ENCODE measurements around the gene IL23R.
"Not testable (repeated sequence)": the region's sequence is repeated elsewhere in the genome, so short reads cannot be mapped to it uniquely, and the experiment has no call there.

IL23R gene

DNA sequence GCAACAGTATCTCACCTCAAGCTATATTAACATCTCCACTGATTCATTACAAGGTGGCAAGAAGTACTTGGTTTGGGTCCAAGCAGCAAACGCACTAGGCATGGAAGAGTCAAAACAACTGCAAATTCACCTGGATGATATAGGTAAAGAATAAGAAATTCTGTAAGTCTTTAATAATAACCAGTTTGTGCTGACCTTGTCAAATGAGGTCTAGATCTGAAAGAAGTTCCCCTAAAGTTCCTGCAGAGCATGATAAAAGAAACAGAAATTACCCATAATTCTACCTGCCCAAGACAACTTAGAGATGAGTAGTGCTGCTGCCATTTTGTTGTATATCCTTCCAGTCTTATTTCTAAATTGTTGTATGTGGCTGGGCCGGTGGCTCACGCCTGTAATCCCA is 34.5 kb downstream of the IL23R start:
- no peak for DNase-seq

- DNase-seq, result no peak
These were observed 35.6 kb downstream of the IL23R start for GRCh38 chr1:67201891-67202290.

GRCh38 chr1:67204298-67204980 is 38.2 kb downstream of the IL23R start:
- DNase-seq, result no peak

DNA sequence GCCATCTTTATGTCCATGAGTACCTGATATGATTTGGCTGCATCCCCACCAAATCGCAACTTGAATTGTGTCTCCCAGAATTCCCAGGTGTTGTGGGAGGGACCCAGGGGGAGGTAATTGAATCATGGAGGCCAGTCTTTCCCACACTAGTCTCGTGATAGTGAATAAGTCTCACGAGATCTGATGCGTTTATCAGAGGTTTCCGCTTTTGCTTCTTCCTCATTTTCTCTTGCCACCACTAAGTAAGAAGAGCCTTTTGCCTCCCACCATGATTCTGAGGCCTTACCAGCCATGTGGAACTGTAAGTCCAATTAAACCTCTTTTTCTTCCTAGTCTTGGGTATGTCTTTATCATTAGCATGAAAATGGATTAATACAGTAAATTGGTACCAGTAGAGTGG is 41.1 kb downstream of the IL23R start:
- not testable (repeated sequence) for DNase-seq

DNA sequence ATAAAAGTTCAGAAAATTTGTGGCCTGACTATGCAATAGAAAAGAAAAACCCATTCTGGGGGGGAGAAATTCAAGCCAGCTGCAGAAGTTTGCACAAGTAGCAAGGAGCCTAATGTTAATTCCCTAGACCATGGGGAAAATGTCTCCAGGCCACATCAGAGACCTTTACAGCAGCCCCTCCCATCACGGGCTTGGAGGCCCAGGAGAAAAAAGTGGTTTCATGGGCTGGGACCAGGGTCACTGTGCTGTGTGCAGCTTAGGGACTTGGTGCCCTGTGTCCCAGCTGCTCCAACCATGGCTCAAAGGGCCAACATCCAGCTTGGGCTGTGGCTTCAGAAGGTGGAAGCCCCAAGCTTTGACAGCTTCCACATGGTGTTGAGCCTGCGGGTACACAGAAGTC is 42.0 kb downstream of the IL23R start:
- DNase-seq, result no peak

- DNase-seq, result no peak
These were observed 43.3 kb downstream of the IL23R start for GRCh38 chr1:67209521-67209920.

DNA sequence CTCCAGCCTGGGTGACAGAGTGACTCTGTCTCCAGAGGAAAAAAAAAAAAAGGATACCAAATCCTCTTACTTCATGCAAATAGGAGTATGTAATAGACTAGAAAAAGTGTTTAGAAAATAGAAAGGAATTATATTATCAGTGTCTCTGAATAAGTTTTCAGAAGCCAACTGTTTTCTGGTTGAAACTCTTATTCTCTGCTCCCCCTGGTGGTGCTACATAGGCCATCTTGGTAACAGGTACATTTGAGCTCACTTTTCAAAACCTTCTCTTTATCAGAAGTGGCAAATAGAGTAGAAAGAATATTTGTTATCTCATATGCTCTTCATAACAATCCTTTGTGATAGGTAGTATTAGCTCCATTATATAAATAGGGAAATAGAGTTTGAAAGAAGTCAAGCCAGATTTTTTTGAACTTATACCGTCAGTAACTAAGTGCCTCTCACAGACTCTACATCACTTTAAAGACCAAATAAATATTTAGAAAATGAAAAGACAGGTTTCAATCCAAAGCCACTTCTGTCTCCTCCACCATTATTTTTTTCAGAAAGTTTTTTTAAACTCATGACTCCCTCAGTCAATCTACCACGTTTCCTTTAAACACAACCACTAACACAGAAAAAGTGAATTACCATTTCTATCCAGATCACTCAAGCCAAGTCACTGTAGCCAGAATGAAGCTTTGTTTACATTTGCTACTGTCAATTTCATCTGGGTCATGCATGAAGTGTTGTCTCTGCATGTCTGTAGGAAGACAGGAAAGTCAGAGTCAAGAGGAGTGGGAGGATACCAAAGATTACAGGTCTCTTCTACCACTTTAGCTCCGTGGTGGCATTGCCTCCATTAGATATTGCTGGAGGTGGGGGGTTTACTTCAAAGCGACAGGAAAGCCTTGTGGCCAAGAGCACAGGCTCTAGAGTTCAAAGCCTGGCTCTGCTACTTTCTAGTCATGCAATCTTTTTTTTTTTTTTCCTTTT is 45.6 kb downstream of the IL23R start:
- DNase-seq, result no peak

- no peak for DNase-seq
These were observed 46.9 kb downstream of the IL23R start for GRCh38 chr1:67213164-67213563.

DNA sequence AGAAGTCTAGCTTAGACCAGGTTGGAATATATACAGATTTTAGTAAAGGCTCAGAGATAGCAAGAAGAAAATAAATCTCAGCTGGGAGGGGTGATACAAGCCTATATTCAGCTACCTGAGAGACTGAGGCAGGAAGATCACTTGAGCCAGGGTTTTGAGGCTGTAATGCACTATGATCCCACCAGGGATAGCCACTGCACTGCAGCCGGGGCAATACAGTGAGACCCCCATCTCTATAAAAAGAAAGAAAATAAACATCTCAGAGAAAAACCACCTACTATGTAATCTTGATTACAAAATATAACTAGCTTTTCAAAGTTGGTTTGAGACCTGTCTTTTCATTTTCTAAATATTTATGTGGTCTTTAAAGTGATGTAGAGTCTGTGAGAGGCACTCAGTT is 47.7 kb downstream of the IL23R start:
- no peak for DNase-seq

DNA sequence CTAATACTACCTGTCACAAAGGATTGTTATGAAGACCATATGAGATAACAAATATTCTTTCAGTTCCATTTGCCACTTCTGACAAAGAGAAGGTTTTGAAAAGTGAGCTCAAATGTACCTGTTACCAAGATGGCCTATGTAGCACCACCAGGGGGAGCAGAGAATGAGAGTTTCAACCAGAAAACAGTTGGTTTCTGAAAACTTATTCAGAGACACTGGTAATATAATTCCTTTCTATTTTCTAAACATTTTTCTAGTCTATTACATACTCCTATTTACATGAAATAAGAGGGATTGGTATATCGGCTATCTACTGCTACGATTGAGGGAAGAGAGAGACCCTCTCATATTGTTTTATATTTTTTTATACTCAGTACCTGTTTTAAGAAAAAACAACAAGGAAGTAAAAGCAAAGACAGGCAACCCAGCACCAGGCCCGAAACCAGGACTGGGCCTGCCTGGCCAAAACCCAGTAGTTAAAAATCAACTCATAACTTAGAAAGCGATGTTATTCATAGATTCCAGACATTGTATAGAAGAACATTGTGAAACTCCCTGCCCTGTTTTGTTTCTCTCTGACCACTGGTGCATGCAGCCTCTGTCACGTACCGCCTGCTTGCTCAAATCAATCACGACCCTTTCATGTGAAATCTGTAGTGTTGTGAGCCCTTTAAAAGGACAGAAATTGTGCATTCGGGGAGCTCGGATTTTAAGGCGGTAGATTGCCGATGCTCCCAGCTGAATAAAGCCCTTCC is 48.3 kb downstream of the IL23R start:
- no peak for DNase-seq

DNA sequence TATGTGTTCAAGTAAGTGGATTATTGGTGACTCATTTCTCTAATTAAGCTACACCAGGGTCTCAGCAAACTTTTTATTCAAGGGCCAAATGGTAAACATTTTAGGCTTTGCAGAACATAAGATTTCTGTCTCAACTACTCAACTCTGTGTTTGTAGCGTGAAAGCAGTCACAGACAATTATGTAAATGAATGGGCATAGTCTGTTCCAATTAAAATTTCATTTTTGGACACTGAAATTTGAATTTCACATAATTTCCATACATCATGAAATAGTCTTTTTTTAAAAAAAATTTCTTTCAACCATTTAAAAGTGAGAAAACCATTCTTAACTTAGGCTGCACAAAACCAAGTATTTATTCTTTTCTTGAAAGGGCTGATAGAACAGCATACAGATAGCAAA is 50.1 kb downstream of the IL23R start:
- DNase-seq, result no peak

GRCh38 chr1:67217417-67217816 is 51.2 kb downstream of the IL23R start:
- no peak for DNase-seq

- DNase-seq, result no peak
These were observed 51.7 kb downstream of the IL23R start for GRCh38 chr1:67217938-67218337.

DNA sequence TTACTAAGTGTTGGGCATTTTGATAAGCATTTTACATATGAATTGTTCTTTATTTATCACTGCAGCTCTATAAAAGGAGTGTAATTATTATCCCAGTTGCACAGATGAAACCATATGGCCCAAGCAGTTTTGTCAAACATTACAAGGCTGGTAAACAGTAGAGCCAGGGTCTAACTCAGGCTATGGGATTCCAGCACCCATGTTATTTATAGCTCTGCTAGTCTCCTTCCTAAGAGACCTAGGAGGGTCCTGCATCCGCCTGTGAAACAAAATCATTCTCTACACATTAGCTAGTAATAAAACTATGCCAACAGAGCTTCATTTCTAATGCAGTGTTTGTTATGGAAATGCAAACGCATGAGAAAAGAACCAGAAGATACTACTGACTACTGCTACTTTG is 58.6 kb downstream of the IL23R start:
- no peak for DNase-seq

DNA sequence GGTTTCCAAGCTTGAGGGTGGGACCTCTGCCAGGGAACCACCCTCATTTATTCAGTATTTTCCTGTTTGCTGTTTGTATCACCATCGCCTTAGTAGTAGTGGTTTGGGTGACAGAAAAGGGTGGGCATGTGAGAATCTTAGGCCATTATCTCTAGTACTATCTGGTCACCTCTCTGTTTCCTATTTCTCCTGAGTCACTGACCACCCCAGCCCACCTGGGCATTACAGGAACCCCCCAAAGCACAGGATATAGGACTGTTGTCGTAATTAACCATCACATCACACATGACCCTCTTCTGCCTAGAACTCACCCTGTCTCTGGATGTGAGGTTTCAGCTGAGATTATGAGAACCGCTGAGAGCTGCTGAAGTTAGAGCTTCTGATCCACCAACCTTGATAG is 60.4 kb downstream of the IL23R start:
- DNase-seq, result no peak

GRCh38 chr1:67227196-67227595 is 60.9 kb downstream of the IL23R start:
- no peak for DNase-seq

DNA sequence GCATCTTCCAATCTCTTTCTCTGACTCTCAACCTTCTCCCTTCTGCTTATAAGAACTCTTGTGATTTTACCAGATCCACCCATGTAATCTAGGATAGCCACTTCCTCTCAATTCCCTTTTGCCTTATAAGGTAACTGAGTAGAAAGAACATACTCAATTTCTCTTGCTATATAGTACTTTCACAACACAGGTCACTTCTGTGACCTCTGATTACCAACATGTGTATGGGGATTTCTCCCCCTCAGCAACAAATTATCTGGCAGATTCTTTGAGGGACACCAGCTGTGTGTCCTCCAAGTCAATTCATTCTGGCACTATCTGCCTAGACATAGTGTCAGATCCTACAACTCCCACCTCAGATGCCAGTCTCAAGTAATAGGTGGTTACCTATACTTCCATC is 62.5 kb downstream of the IL23R start:
- DNase-seq, result no peak

DNA sequence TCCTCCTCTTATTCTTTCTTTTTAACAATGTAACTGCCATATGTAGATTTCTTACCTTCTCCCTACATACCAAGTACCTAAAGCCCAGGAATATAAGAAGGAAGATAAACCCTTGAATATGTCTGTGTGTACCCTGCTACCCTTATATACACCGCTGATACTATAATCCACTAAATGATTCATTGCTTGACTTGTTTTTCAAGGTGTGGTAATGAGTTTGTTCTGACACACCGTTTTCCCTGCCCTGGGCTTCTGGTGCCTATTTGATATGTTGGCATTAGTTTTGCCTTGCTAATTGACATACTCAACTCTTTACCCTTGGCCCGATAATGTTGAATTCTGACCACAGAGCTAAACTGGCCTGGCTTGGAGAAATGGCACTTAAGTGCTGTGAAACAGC is 64.3 kb downstream of the IL23R start:
- DNase-seq, result no peak

DNA sequence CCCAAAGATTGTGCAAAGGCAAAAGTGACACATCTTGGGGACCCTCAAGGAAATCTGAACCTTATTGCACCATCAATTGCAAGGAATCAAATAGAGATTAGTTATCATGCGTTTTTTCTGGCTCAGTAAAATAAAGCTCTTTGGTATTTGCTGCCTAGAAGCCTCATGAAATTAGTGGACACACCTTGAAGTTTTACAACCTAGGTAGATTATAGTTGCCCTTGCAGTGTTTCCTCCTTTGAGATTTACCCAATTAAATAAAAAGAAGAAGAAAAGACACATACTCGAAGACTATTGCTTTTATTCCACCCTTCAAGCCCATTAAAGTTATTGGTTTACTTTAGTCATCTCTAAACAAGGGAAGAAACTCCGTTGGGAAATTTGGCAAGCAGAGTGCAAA is 70.0 kb downstream of the IL23R start:
- no peak for DNase-seq

GRCh38 chr1:67239738-67240137 is 73.5 kb downstream of the IL23R start:
- DNase-seq, result no peak

- no peak for DNase-seq
These were observed 75.0 kb downstream of the IL23R start for GRCh38 chr1:67241200-67241746.

DNA sequence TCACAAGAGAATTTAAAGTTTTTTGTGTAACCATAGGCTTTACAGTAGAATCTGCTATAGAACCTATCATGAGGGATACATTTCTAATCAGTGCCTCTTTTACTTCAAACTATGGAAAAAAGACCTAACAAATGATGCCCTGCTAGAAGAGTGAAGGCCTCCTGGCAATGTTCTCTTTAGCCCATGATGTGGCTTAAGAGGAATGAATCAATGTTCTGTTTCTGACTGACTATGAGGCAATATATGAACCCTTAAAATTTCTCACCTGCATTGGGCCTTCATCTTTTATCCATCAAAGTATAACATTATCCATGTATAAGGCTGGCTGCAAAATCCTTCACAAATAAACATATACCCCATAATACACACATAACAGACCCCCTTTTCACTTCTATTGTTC is 75.8 kb downstream of the IL23R start:
- no peak for DNase-seq

GRCh38 chr1:67250051-67250653 is 83.9 kb downstream of the IL23R start:
- no peak for DNase-seq

All from NCI-H2081 treated with DMSO at 0.1 percent for 48 hours (cell line).